Stimulated activated CD8-positive, alpha-beta memory T cell treated with anti-CD3 and anti-CD28 coated beads, Interleukin-7, amount 100 ng/mL, for 4 hours (primary cell): ENCODE results near the gene PRKAG1.

Experiments used
- DNase-seq, 2 donors: peaks; one replicate each; pipeline ENCODE4 v3.0.0-alpha.2; 2020; ENCODE audit warnings: low read depth in 2 of 2

The PRKAG1 gene

DNA sequence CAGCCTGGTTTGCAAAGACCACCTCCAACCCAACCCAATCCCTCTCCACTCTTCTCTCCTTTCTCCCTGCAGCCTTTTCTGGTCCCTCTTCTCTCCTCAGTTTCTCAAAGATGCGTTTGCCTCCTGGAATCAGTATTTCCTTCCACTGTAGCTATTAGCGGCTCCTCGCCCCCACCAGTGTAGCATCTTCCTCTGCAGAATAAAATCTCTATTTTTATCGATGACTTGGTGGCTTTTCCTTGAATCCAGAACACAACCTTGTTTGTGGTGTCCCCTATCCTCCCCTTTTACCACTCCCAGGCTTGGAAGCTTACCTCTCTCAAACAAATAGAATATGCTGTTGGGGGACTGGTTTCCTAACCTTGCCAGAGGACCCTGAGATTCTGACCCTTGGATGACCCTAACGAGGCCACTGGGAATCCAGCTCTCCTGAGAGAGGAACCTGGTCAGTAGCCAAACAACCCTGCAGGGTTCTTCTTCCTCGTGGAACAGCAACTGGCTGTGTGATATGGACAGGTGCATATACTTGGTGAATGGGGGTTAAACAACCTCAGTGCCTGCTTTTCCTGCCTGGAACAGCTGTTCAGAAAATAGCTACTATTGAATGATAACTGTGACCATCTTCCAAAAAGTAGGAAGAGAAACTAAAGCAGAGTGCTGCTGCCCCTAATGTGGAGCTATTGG, 36.0 kb downstream of the PRKAG1 start:
- no peak for DNase-seq

DNA sequence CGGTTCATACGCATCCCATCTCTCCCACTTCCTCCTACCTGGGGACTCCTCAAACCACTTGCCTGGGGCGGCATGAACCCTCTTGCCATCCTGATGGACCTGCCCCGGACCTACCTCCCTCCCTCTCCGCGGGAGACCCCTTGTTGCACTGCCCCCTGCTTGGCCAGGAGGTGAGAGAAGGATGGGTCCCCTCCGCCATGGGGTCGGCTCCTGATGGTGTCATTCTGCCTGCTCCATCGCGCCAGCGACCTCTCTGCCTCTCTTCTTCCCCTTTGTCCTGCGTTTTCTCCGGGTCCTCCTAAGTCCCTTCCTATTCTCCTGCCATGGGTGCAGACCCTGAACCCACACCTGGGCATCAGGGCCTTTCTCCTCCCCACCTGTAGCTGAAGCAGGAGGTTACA, 36.8 kb downstream of the PRKAG1 start:
- DNase-seq, result no peak

GRCh38 chr12:48980953-48981756, 37.4 kb downstream of the PRKAG1 start:
- peak in 1 of 2 donors; percentile 38 for DNase-seq

DNA sequence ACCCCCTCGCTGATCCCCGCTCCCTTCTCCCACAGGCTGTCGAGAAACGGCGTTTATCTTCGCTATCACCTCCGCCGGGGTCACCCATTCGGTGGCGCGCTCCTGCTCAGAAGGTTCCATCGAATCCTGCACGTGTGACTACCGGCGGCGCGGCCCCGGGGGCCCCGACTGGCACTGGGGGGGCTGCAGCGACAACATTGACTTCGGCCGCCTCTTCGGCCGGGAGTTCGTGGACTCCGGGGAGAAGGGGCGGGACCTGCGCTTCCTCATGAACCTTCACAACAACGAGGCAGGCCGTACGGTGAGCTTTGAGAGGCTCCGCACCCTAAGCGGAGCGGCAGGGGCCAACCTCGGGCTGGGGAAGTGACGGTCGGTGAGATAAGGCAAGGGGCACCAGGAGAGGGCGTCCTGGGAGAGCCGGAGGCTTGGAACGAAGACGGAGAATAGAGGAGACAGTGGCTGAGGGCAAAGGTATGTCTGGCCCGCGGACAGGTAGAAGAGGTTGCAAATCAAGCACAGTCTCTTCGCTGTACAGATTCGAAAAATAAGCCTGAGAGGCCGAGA, 38.1 kb downstream of the PRKAG1 start:
- peak in 1 of 2 donors; percentile 19 for DNase-seq

GRCh38 chr12:48979602-48980388, 38.8 kb downstream of the PRKAG1 start:
- peak in 1 of 2 donors; percentile 33 for DNase-seq

GRCh38 chr12:48978741-48979601, 39.6 kb downstream of the PRKAG1 start:
- DNase-seq, result no peak

- no peak for DNase-seq
Measured at GRCh38 chr12:48978291-48978740, 40.3 kb downstream of the PRKAG1 start, which contains the start of gene WNT1. WNT1 (plus strand) TSS chr12:48978322; CDS start chr12:48978651, 329 bp downstream.

DNA sequence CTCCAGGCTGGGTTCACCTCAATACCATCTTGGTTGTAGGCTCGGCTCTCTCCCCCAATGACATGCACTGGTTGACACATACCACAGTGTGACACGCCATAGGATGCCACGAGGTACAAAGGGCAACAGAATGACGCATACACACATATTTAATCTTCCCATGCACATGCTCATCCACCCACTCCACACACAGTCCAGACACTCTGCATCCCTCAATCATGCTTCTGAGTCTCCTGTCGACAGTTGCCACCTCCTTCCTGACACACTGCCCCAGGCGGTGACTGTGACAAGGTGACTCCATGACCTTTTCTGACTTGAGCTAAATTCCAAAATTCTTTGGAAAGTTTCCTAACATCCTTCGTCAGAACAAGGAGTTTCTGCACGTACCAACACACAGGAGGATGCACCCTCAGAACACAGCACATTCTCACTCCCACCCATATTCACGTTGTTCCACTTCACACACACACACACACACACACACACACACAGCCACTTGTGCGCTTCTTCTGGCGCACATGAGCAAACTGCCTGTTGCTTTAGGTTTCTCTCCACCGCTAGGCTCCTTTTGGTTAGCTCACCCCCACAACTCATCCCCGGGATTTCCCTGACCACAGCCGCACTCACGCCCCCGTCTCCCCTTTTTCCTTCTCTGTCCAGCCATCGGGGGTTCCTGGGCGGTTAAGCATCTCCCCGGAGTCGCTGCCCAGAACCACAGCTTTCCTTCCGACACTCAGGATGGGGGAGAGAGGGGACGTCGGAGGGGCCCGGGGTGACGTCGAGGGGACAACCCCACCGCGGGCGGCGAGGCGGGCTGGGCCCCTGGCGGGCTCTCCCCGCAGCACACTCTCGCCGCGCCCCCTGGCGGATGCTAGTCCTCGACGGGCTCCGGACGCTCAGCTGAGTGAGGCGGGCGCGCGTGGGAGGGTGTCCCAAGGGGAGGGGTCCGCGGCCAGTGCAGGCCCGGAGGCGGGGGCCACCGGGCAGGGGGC, 41.0 kb downstream of the PRKAG1 start:
- DNase-seq, result peak; percentile 50 to 79

GRCh38 chr12:48973941-48974673, 44.5 kb downstream of the PRKAG1 start:
- peak in 1 of 2 donors; percentile 23 for DNase-seq

DNA sequence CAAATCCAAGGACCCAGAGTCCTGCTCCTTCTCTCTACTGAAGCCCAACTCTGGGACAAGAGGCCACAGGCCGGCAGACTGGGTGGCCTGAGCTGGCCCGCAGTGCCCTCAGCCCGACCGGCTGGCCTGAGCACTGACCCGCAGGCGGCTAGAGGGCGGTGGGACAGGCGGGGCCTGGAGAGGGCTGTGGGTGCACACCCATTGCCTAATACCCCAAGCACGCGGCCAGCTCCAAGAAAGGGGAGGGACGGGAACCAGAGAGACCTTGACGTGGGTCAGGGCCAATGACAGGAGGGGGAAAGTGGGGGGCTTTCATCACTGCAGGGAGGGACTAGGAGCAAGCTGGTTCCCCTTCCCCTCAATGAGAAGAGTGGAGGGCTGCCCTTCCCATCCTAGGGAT, 45.0 kb downstream of the PRKAG1 start:
- no peak for DNase-seq

DNA sequence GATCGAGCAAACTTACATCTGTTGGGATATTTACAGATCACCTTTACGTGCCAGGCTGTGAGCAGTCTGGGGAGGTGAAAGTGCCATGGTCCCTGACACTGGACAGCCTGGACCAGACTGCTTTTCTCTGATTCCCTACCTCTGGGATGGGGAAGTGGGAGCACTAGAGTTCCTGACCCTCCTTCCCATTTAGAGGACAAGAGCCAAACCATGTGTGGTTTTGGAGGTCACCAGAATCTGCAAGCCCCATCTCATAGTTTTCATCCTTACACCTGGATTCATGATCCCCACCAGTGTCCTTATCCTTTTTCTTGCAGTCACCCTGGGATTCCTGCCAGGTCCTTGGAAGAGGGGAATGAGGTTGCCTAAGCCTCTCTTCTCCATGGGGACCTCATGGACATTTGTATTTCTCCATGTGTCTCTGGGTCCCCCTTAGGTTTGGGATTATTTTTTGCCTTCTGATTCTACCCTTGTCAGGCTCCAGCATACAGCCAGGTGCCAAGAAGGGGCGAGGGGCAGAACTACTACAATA, 45.6 kb downstream of the PRKAG1 start:
- no peak for DNase-seq

DNA sequence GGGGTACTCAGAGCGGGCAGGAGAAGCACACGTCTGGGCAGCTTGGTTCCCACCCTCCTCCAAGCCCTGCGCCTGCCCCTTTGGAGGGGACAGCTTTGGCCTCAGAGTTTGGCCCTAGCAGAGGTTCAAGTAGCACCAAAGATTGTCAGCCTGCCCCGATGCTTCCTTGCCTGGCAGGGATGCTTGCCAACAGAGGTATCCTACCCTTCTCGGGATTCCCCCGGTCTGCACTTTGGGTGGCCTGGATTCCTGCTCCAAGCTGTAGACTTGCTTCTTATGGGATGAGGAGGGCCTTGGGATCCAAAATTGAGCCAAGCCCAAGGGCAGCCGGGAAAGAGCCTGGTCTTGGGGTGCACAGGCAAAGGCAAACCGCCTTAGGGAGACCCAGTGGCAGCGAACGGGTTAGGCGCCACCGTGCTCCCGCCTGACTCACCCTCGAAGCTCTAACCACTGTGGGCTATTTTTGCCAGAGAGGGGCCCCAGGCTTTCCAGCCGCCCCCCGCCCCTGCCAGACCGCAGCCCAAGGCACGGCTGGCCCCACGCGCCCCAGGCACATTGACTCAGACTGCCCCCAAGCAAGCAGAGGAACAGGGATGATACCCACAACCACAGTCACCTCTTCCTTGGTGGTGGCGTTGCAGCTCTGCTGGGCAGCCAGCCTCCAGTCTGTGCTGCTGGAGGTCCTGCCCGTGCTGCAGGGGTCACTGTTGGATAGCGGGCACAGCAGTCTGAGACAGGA, 46.2 kb downstream of the PRKAG1 start:
- DNase-seq, result peak in 1 of 2 donors; percentile 48

DNA sequence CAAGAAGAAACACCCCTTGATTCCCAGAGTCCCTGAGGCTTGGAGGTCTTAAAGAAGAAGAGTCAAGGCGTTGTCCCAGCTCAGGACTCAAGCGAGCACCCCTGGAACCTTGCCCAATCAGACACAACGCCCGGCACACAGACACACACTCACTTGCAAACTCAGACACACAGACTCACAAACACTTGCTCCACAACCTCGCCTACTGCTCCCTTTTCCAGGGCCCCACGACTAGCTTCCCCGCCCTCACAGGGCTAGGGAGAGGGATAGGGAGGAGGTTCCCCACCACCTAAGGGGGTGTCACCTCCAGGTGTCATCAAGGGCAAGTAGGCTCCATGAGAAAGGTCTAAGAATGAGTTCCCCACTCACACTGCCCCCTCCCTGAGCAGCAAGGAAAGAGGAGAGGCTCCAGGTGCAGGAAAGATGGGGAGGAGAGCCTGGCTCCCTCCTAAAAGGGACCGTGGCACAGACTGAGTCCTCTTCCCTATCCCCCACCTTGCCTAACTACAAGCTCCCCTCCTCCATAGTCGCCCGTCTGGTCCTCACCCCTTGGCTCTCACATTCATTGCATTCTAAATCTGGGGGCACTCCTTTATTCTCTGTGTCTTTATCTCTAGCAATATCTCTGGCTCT, 47.8 kb downstream of the PRKAG1 start:
- DNase-seq, result no peak

GRCh38 chr12:48969833-48970701, 48.5 kb downstream of the PRKAG1 start:
- peak in 1 of 2 donors; percentile 65 for DNase-seq

DNA sequence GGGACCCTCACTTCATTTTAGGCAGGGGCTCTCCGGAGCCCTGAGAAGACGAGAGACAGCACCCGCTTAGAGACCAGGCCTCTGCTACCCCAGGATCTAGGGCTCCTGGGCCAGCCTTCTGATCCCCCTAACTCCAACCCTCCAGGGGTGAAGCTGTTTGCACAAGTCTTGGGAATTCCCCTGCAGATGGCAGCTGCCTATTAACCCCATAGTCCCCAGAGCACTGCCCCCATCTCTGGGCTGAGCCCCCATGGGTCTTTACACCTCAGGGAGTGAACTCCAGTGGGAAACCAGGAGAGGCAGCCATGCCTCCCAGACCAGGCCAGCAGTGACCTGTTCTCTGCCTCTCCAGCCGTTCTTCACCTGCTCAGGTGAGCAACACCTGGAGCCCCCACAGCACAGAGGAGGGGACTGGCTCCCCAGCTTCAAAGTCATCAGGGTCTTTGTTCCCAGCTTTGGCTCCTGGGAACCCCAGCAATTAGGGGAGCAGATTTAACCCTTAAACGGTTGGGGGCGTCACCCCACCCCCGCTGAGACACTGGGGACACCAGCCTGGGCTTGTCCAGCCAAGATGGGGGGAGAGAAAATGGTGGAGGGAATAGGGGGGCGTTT, 49.3 kb downstream of the PRKAG1 start:
- DNase-seq, result no peak

DNA sequence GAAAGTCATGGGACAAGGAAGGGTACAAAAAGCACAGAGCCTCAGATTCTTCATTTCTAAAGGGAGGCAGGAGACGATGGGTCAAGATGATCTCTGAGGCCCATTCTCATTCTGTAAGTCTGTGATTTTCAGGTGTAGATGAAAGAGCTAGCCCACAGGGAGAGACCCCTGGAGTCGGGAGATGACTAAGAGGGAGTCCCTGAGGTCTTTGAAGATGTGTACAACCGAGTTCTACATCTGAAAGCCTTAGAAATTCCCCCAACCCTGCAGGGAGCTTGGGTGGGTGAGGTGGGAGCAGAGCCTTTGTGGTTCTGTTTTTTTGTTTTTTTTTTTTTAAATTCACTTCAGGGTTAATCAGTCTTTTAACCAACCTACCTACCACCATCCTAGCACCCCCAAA, 50.1 kb downstream of the PRKAG1 start:
- DNase-seq, result no peak
